Suppressor macrophage treated with lipopolysaccharide for 1 hour (primary cell): Measurements from ENCODE around the gene FOLR1.
A peak's percentile ranks its signal among the peaks of the same experiment; 100 is the strongest.

Experiments used
- DNase-seq, 3 donors: peaks; one replicate each; pipeline ENCODE4 v3.0.0-alpha.2; 2020 to 2022

FOLR1 gene

DNA sequence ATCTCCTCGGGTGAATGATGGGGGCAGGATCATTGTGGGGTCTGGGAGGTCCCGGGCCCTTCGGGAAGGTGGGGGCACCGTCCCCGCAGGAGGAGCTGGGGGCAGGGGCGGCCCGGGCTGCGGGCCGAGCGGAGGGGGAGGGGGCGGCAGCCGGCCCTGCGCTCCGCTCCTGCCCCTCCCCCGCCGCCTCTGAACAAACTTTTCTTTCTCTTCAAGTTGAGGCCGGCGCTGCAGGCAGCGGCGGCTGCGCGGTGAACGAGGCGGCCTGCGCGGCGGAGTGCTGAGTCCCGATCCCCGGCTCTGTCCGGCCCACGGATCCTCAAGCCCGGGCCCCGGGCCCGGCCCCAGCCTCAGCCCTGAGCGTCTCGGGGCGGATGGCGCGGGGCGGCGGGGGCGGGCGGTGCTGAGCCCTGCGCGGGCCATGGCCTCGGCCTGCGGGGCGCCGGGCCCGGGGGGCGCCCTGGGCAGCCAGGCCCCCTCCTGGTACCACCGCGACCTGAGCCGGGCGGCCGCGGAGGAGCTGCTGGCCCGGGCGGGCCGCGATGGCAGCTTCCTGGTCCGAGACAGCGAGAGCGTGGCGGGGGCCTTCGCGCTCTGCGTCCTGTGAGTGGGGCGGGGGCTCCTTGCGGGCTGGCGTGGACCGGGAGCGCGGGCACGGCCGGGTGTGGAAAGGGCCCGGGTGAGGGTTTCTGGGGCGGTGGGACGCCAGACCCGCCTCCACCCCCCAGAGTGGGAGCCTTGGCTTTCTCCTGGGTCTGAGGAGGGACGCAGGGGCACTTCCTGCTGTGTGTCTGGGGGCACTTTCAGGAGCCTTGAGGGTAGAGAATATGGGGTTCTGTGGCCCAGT lies 32.8 kb downstream of the FOLR1 start, which contains the start of gene INPPL1:
Gene INPPL1 (plus strand): TSS at position 204 of the 847 bp plus-strand sequence. CDS start 218 bp downstream, at position 422.
- peak; percentile 47 to 70 (median 50) for DNase-seq

DNA sequence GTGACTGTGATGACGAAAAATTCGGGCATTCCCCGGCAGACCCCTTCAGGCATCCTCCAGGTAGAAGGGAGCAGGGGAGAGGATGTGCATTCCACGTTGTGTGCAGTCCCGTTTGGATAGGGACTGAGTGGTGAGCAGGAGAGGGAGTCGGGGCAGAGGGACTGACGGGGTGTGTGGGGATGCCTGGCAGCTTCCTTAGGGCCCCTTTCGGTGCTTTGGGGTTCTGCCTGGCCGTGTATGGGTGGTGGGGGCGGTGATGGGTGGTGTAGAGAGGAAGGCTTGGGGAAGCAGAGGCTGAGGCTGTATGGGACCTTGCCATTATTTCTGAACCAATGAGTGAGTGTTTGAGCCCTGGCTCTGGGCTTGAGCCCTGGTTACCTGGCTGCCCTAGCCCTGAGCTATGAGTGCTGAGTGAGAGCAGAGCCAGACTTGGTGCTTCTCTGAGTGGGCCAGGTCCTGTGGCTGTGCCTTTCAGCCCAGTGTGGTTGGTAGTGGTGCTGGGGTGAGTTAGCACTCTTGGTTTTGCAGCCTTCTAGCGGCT lies 33.5 kb downstream of the FOLR1 start:
- DNase-seq: peak in 1 of 3 donors; percentile 48

GRCh38 chr11:72226701-72227100 lies 34.8 kb downstream of the FOLR1 start:
- DNase-seq: no peak

GRCh38 chr11:72227316-72228228 lies 35.6 kb downstream of the FOLR1 start:
- no peak for DNase-seq

DNA sequence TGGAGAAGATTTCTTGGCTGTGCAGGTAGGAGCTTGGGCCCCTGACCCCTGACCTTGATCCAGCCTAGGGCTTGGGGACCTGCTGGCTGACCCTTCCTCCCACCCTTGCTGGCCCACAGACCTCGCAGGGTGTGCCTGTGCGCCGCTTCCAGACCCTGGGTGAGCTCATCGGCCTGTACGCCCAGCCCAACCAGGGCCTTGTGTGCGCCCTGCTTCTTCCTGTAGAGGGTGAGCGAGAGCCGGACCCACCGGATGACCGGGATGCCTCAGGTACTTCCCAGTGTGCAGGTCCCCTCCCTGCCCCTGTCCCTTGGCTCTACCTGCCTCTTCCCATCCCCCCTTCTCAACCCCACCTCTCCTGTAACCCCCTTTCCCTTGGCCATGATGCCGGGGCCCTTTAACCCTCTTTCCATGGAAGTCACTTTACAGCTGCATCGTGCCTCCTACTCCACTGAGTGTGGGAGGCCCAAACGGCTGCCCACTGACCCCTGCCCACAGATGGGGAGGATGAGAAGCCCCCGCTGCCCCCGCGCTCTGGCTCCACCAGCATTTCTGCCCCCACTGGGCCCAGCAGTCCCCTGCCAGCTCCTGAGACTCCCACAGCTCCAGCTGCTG lies 36.4 kb downstream of the FOLR1 start:
- DNase-seq: no peak

- DNase-seq: no peak
These were observed 36.9 kb downstream of the FOLR1 start for GRCh38 chr11:72228844-72229231.

- DNase-seq: no peak
These were observed 37.5 kb downstream of the FOLR1 start for GRCh38 chr11:72229336-72229924.

DNA sequence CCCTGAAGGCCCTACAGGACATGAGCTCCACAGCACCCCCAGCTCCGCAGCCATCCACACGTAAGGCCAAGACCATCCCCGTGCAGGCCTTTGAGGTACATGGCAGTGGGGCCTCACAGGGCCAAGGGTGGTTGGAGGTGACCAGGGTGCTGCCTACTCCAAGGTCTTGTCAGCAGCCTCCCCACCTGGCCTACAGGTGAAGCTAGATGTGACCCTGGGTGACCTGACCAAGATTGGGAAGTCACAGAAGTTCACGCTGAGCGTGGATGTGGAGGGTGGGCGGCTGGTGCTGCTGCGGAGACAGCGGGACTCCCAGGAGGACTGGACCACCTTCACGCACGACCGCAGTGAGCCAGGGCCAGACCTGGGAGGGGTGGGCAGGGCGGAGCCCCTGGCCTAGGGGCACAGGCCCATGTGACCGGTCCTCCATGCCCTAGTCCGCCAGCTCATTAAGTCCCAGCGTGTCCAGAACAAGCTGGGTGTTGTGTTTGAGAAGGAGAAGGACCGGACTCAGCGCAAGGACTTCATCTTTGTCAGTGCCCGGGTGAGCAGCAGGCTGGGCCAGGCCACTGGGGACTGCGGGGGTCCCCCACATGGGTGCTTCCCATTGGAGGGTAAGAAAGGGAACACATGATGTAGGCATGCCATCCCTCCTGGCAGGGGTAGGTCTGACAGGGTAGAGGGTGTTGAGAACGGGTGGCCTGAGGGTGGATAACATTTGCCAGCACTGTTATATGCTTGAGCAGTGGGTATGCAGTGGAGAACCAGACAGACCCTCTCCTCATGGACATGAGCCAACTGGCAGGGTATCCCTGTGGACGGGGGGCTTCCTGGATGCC lies 38.2 kb downstream of the FOLR1 start:
- DNase-seq: no peak

- DNase-seq: no peak
These were observed 38.9 kb downstream of the FOLR1 start for GRCh38 chr11:72230764-72231365.

DNA sequence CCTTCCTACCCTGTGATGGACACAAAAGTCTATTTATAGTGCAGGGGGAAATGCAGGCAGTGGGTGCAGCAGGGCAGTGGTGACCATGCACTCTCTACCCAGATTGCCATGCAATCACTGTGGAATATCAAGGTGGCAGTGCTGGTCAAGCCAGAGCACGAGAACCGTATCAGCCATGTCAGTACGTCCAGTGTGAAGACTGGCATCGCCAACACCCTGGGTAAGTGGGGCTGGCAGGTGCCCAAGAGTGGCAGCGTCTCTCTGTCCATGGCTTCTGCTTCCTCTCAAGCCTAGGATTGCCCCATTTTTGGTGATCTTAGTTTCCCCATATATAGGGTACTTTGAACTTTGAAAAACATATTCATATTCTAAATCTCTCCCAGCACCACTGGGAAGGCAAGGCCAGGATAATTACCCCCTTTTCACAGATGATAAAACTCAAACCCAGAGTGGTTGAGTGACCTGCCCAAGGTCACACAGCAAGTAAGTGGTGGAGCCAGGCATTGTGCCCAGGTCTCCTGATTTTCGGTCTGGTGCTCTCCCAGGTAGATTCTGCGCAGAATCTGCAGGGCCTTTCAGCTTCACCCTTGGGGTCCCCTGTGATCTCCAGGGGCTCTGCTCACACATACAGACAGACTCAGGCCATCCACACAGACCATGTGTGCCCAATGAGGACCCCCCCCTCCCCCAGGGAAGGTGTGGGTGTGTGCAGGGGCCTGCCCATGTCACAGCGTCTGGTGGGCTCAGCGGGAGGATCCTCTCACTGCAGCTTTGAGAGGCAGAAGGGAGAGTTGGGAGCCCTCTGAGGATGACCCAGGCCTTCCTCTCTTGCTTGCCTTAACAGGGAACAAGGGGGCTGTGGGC lies 39.7 kb downstream of the FOLR1 start:
- DNase-seq: no peak

- no peak for DNase-seq
These were observed 40.5 kb downstream of the FOLR1 start for GRCh38 chr11:72232260-72233055.

- DNase-seq: no peak
These were observed 41.3 kb downstream of the FOLR1 start for GRCh38 chr11:72233056-72233772.

DNA sequence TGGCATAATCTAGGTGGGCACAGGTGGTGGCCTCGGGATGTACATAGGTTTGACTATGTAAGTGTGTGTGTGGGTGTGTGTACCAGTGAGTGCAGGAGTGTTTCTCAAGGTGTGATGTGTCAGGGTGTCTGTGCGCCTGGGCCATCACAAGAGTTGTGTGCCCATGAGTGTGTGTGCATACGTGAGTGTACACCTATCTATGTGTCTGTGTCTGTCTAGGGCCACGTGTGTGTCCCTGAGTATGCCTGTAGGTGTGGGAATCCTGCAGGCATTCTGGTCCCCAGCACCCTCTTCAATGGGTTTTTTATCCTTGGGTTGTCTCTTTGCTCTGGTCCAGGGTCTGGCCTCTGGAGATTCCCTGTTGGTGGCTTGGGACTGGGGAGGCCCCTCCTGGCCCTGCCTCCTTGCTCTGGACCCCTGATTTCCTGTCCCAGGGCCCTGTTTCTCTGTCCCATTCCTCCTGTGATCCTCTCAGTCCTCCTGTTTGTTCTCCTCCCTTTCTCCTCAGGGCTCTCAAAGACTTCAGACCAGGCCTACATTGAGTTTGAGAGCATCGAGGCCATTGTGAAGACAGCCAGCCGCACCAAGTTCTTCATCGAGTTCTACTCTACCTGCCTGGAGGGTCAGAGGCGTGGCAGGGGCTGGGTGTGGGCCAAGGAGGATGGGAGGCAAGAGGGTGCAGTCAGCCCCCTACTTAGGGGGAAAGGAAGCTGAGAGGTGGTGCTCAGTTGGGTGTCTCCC lies 42.0 kb downstream of the FOLR1 start:
- DNase-seq: no peak

DNA sequence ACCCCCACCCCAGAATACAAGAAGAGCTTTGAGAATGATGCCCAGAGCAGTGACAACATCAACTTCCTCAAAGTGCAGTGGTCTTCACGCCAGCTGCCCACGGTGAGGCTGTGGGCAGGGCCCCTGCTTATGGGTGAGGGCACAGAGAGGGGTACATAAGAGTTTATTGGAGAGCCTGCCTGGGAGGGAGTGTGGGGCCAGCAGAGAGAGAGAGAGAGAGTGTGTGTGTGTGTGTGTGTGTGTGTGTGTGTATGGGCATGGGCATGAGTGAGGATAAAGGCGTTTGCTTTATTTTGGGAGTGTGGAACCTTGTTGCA lies 42.5 kb downstream of the FOLR1 start:
- no peak for DNase-seq

DNA sequence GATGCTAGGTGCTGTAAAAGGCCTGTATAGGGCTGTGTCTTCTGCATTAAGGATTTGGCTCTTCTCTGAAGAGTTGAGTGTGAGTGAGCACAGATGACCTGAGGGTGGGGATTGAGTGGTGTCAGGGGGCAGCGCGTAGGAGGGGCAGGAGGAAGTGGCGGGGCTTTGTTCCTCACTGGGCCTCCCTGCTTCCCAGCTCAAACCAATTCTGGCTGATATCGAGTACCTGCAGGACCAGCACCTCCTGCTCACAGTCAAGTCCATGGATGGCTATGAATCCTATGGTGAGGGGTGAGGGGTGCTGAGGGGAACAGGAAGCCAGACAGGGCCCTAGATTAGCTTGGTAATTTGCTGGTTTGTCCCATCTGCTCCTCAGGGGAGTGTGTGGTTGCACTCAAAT lies 43.0 kb downstream of the FOLR1 start:
- peak in 1 of 3 donors; percentile 17 for DNase-seq

DNA sequence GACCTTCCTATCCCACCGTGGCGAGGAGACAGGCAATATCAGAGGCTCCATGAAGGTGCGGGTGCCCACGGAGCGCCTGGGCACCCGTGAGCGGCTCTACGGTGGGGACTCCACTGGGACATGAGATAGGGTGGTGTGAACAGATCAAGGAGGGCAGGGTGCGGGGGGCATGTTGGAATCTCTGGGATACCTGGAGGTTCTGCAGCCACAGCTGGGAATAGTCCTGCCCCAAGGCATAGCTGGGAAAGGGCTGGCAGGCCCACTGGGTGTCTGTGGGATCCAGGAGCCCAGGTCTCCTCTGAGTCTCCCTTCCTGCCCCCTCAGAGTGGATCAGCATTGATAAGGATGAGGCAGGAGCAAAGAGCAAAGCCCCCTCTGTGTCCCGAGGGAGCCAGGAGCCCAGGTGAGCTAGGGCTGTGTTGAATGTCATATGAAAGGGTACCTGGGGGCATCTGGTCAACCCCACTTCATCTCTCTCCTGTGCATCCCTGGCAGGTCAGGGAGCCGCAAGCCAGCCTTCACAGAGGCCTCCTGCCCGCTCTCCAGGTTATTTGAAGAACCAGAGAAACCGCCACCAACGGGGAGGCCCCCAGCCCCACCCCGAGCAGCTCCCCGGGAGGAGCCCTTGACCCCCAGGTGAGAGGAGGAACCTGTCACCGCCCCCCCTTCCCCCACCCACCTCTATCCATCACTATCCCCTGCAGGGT lies 43.6 kb downstream of the FOLR1 start:
- DNase-seq: no peak

- DNase-seq: no peak
These were observed 44.2 kb downstream of the FOLR1 start for GRCh38 chr11:72236083-72236697.
